ENCODE data around the gene UMAD1.

UMAD1 gene

DNA sequence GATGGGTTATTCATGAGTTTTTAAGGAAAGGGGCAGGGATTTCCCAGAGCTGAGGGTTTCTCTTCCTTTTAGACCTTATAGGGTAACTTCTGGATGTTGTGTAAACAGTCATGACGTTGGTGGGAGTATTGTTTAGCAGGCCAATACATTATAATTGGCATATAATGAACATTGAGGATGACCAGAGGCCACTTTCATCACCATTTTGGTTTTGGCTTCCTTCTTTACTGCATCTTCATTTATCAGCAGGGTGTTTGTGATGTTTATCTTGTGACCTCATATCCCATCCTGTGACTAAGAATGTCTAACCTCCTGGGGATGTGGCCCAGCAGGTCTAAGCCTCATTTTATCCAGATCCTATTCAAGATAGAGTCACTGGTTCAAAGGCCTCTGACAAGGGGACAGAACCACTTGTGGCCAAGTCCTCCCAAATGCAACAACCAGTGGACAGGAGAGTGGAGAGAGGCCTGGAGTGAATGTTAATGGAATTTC is 155.1 kb downstream of the UMAD1 start:
- no peaks in the 10 kb centered on the region for H3K27me3 ChIP-seq (ENCODE audit: insufficient read depth, poor library complexity, severe bottlenecking)
- no peak overlapping the region for H3K27ac ChIP-seq (replicated peaks)
- no peak overlapping the region for H3K4me3 ChIP-seq (replicated peaks; ENCODE audit: insufficient read depth, low read length)
- TF ChIP-seq GABPA (IDR thresholded peaks at IDR 0.05; ENCODE audit: low read depth) (no peak), SPI1 (IDR thresholded peaks at IDR 0.05; ENCODE audit: borderline replicate concordance, low read depth) (no peak), POLR2AphosphoS5 (IDR thresholded peaks at IDR 0.05; ENCODE audit: low read depth) (no peak)
- TF ChIP-seq, protein P1, sequence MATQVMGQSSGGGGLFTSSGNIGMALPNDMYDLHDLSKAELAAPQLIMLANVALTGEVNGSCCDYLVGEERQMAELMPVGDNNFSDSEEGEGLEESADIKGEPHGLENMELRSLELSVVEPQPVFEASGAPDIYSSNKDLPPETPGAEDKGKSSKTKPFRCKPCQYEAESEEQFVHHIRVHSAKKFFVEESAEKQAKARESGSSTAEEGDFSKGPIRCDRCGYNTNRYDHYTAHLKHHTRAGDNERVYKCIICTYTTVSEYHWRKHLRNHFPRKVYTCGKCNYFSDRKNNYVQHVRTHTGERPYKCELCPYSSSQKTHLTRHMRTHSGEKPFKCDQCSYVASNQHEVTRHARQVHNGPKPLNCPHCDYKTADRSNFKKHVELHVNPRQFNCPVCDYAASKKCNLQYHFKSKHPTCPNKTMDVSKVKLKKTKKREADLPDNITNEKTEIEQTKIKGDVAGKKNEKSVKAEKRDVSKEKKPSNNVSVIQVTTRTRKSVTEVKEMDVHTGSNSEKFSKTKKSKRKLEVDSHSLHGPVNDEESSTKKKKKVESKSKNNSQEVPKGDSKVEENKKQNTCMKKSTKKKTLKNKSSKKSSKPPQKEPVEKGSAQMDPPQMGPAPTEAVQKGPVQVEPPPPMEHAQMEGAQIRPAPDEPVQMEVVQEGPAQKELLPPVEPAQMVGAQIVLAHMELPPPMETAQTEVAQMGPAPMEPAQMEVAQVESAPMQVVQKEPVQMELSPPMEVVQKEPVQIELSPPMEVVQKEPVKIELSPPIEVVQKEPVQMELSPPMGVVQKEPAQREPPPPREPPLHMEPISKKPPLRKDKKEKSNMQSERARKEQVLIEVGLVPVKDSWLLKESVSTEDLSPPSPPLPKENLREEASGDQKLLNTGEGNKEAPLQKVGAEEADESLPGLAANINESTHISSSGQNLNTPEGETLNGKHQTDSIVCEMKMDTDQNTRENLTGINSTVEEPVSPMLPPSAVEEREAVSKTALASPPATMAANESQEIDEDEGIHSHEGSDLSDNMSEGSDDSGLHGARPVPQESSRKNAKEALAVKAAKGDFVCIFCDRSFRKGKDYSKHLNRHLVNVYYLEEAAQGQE (IDR thresholded peaks at IDR 0.05; ENCODE audit: insufficient replicate concordance, low read depth) = no peak
- TF ChIP-seq, protein P2, sequence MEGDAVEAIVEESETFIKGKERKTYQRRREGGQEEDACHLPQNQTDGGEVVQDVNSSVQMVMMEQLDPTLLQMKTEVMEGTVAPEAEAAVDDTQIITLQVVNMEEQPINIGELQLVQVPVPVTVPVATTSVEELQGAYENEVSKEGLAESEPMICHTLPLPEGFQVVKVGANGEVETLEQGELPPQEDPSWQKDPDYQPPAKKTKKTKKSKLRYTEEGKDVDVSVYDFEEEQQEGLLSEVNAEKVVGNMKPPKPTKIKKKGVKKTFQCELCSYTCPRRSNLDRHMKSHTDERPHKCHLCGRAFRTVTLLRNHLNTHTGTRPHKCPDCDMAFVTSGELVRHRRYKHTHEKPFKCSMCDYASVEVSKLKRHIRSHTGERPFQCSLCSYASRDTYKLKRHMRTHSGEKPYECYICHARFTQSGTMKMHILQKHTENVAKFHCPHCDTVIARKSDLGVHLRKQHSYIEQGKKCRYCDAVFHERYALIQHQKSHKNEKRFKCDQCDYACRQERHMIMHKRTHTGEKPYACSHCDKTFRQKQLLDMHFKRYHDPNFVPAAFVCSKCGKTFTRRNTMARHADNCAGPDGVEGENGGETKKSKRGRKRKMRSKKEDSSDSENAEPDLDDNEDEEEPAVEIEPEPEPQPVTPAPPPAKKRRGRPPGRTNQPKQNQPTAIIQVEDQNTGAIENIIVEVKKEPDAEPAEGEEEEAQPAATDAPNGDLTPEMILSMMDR (IDR thresholded peaks at IDR 0.05; ENCODE audit: insufficient read depth, low read length) = no peak
- DNase-seq (ENCODE audit: low read depth in 1 of 2, low spot score in 1 of 2) = no peak

- TF ChIP-seq, protein P1 (IDR thresholded peaks at IDR 0.05; ENCODE audit: insufficient replicate concordance, low read depth) = no peak
- TF ChIP-seq, protein P2 (IDR thresholded peaks at IDR 0.05; ENCODE audit: insufficient read depth, low read length) = no peak
- no peak for TF ChIP-seq SPI1 (IDR thresholded peaks at IDR 0.05; ENCODE audit: borderline replicate concordance, low read depth)
- TF ChIP-seq POLR2AphosphoS5 (IDR thresholded peaks at IDR 0.05; ENCODE audit: low read depth) = no peak
- no peak for TF ChIP-seq GABPA (IDR thresholded peaks at IDR 0.05; ENCODE audit: low read depth)
- H3K27ac ChIP-seq (replicated peaks) = no peak overlapping the region
- H3K4me3 ChIP-seq (replicated peaks; ENCODE audit: insufficient read depth, low read length) = no peak overlapping the region
- no peaks in the 10 kb centered on the region for H3K27me3 ChIP-seq (ENCODE audit: insufficient read depth, poor library complexity, severe bottlenecking)
- no peak for DNase-seq (ENCODE audit: low read depth in 1 of 2, low spot score in 1 of 2)
Observed at GRCh38 chr7:7798510-7798909, 158.0 kb downstream of the UMAD1 start.

DNA sequence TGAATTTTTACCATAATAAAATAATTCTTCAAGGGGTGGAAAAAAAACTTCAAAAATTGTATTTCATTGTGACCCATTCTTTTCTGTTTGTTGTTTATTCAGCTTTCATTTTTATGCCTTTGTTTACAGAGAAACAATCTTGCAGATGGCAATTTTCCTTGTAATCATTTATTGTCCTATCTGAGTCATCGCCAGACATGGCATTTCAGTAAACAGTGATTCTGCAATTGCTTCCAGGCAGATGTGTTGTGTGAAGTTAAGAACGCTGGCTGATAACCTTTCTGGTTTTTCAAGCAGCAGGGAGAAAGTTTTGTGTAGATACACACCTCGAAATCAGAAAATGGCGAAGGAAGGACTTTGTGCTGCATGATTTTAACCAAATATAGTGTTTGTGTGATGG is 158.6 kb downstream of the UMAD1 start:
- Histone ChIP-seq H3K27ac (replicated peaks) (no peak overlapping the region), H3K4me3 (replicated peaks; ENCODE audit: insufficient read depth, low read length) (no peak overlapping the region), H3K27me3 (ENCODE audit: insufficient read depth, poor library complexity, severe bottlenecking) (no peaks in the 10 kb centered on the region)
- no peak for DNase-seq (ENCODE audit: low read depth in 1 of 2, low spot score in 1 of 2)
- TF ChIP-seq, protein P1 (IDR thresholded peaks at IDR 0.05; ENCODE audit: insufficient replicate concordance, low read depth) = no peak
- TF ChIP-seq, protein P2 (IDR thresholded peaks at IDR 0.05; ENCODE audit: insufficient read depth, low read length) = no peak

All from HL-60 (cell line).